ENCODE measurements around the gene RPS27L. TPM values are rescaled to one million over a fixed set of nuclear protein-coding genes. Genes with fewer than 3 reads are reported as not detected.

RPS27L gene
- total RNA-seq, 4 donors from 2014 or later: 47.8 to 94.9 (median 51.5) TPM

DNA sequence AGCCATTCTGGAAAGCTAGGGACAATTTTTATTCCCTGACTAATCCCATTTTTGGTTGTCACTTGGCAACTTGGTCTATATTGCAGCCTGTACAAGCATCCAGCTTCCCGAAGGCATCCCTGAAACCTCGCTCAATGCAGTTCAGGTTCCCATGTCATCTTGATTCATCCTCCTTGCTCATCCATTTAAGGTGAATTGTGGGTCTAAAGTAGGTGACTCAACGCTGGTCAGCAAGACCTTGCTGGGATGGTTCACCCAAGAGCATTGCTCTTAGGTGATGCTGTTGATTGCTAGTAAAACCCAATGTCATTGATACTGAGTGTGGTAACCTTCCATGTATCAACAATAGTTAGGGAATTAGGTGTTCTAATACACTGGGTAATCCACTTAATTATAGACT, 19.0 kb upstream of the RPS27L start:
- Histone ChIP-seq H3K36me3 (no peaks in the 10 kb centered on the region), H3K27ac (no peak overlapping the region), H3K9me3 (no peaks in the 10 kb centered on the region), H3K4me3 (no peak overlapping the region), H3K4me1 (no peaks in the 10 kb centered on the region), H3K27me3 (no peaks in the 10 kb centered on the region)
- 92% methylated on average over 3 of the region's 3 CpGs for WGBS
- TF ChIP-seq POLR2AphosphoS5 (IDR thresholded peaks at IDR 0.05) (no peak), CTCF (IDR thresholded peaks at IDR 0.05) (no peak), EP300 (IDR thresholded peaks at IDR 0.05) (no peak), POLR2A (IDR thresholded peaks at IDR 0.05) (no peak)
- no peak for DNase-seq (ENCODE audit: low spot score in 2 of 2)

GRCh38 chr15:63172851-63173451, 15.7 kb upstream of the RPS27L start:
- Histone ChIP-seq H3K4me3 (no peak overlapping the region), H3K27ac (no peak overlapping the region), H3K4me1 (no peaks in the 10 kb centered on the region), H3K27me3 (no peaks in the 10 kb centered on the region), H3K9me3 (no peaks in the 10 kb centered on the region), H3K36me3 (no peaks in the 10 kb centered on the region)
- TF ChIP-seq POLR2A (IDR thresholded peaks at IDR 0.05) (no peak), EP300 (IDR thresholded peaks at IDR 0.05) (no peak), POLR2AphosphoS5 (IDR thresholded peaks at IDR 0.05) (no peak), CTCF (IDR thresholded peaks at IDR 0.05) (no peak)
- no peak for DNase-seq (ENCODE audit: low spot score in 2 of 2)
- 85% methylated on average over 3 of the region's 3 CpGs for WGBS

GRCh38 chr15:63172376-63172775, 15.1 kb upstream of the RPS27L start:
- TF ChIP-seq CTCF (IDR thresholded peaks at IDR 0.05) (no peak), EP300 (IDR thresholded peaks at IDR 0.05) (no peak), POLR2AphosphoS5 (IDR thresholded peaks at IDR 0.05) (no peak), POLR2A (IDR thresholded peaks at IDR 0.05) (no peak)
- WGBS: 95% methylated on average over 5 of the region's 5 CpGs
- Histone ChIP-seq H3K4me3 (no peak overlapping the region), H3K4me1 (no peaks in the 10 kb centered on the region), H3K27ac (no peak overlapping the region), H3K27me3 (no peaks in the 10 kb centered on the region), H3K9me3 (no peaks in the 10 kb centered on the region), H3K36me3 (no peaks in the 10 kb centered on the region)
- DNase-seq (ENCODE audit: low spot score in 2 of 2): no peak

DNA sequence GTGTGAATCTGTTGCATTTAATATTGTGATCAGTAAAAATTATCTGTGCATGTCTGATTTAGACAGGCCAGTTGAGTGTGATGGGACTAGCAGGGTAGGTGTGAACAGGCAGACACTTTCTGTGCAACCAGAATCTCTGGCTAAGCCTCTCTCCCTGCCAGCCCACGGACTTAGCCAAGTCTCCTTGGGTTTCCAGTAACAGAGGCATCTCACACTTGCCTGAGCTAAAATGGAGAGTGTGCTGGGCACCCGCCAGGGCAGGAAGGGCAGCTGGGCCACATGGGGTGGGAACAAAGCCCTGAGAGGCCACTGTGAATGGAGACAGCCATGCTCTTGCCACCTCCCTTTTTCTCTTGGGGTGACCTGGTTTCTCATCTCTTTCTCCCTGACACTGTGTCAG, 12.5 kb upstream of the RPS27L start:
- TF ChIP-seq CTCF (IDR thresholded peaks at IDR 0.05) (no peak), POLR2A (IDR thresholded peaks at IDR 0.05) (no peak), POLR2AphosphoS5 (IDR thresholded peaks at IDR 0.05) (no peak), EP300 (IDR thresholded peaks at IDR 0.05) (no peak)
- Histone ChIP-seq H3K27ac (no peak overlapping the region), H3K4me1 (no peaks in the 10 kb centered on the region), H3K27me3 (no peaks in the 10 kb centered on the region), H3K9me3 (no peaks in the 10 kb centered on the region), H3K4me3 (no peak overlapping the region), H3K36me3 (no peaks in the 10 kb centered on the region)
- no peak for DNase-seq (ENCODE audit: low spot score in 2 of 2)
- 86% methylated on average over 2 of the region's 2 CpGs for WGBS

DNA sequence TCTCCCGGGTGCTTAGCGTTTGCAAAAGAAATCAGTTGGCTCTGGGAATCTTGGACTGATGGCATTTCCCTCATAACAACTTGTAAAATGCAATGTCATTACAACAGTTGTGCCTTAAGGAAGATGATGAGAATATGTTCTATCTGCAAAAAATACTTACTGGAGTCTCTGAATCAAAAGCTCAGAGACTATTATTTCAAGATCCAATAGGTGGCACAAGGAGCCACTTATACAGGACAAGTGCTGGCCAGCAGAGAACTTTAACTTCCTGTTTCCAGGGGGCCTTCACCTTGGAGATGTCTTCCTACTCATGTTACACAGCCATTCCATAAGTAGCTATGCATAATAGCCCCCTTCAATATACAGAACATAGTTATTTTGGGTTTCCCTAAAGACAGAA, 8.9 kb upstream of the RPS27L start:
- Histone ChIP-seq H3K9me3 (no peaks in the 10 kb centered on the region), H3K4me1 (no peaks in the 10 kb centered on the region), H3K27ac (no peak overlapping the region), H3K4me3 (no peak overlapping the region), H3K36me3 (no peaks in the 10 kb centered on the region), H3K27me3 (no peaks in the 10 kb centered on the region)
- TF ChIP-seq EP300 (IDR thresholded peaks at IDR 0.05) (no peak), POLR2A (IDR thresholded peaks at IDR 0.05) (no peak), CTCF (IDR thresholded peaks at IDR 0.05) (no peak), POLR2AphosphoS5 (IDR thresholded peaks at IDR 0.05) (no peak)
- WGBS: 93% methylated on average over 2 of the region's 2 CpGs
- DNase-seq (ENCODE audit: low spot score in 2 of 2): no peak
